Thyroid gland (tissue), 4 donors: ENCODE measurements around the gene TIPIN. TPM values are rescaled to one million over a fixed set of nuclear protein-coding genes. Genes with fewer than 3 reads are reported as not detected.
"Not testable (repeated sequence)": the region's sequence is repeated elsewhere in the genome, so short reads cannot be mapped to it uniquely, and the experiment has no call there.

Experiments used
- DNase-seq, 2 donors: peaks; one replicate each; pipeline ENCODE4 v3.0.0-alpha.2; 2019
- H3K27ac ChIP-seq, 3 donors: fragments of 200-600 bp; sonication (generic); 1 replicate in 2 of 3; 2 replicates in 1 of 3; pipeline ENCODE4 v1.5.1; 2016 to 2019; ENCODE audit warnings: mild to moderate bottlenecking in 1 of 3, moderate library complexity in 1 of 3
- H3K27me3 ChIP-seq: fragments of 200-600 bp; sonication (generic); one replicate; pipeline ENCODE4 v1.5.1; 2019
- H3K36me3 ChIP-seq, 2 donors: fragments of 200-600 bp; sonication (generic); one replicate each; pipeline ENCODE4 v1.5.1; 2016 to 2019
- H3K4me1 ChIP-seq, 2 donors: fragments of 200-600 bp; sonication (generic); one replicate each; pipeline ENCODE4 v1.5.1; 2017 to 2019
- H3K4me3 ChIP-seq, 3 donors: fragments of 200-600 bp; sonication (generic); replicated peaks in 1 of 3; 1 replicate in 2 of 3; 2 replicates in 1 of 3; pipeline ENCODE4 v1.5.1; 2016; ENCODE audit warnings: mild to moderate bottlenecking in 1 of 3
- H3K9me3 ChIP-seq: fragments of 200-600 bp; sonication (generic); one replicate; pipeline ENCODE4 v1.5.1; 2017
- CTCF ChIP-seq, 6 experiments: fragments of 200-600 bp in 3 of 6; fragments of 450-650 bp in 3 of 6; sonication (generic) in 3 of 6; IDR thresholded peaks; one replicate each; pipeline ENCODE4 v1.5.1; 2016 to 2019; ENCODE audit warnings: antibody characterized with exemption in 6 of 6, mild to moderate bottlenecking in 2 of 6, inconsistent platforms in 1 of 6, moderate library complexity in 1 of 6
- POLR2A ChIP-seq, 2 donors: fragments of 450-650 bp; IDR thresholded peaks; one replicate each; pipeline ENCODE4 v1.6.1; 2017; ENCODE audit warnings: antibody characterized with exemption in 2 of 2, mild to moderate bottlenecking in 2 of 2, moderate library complexity in 1 of 2
- WGBS, 2 donors: methylation state at CpG; one replicate each; pipeline ENCODE4 v1.1.5; 2017; 5-methylcytosine and 5-hydroxymethylcytosine counted together
- intact Hi-C: fragments of 100-400 bp; cut with DNase I; formaldehyde crosslinking; loops from one replicate; pipeline ENCODE4 v1.15.1; 2023
- total RNA-seq, 4 donors: library from RNA; depleted of rRNA; stranded (reverse); fragments of >200 nt; gene quantifications; one replicate each; pipeline ENCODE4 v1.2.3, GENCODE V29; 2016

TIPIN gene
- total RNA-seq, 4 donors from 2014 or later = 4.5 to 7.5 (median 6.5) TPM

- no peaks in the 10 kb centered on the region for H3K4me1 ChIP-seq
- H3K4me3 ChIP-seq = no peak overlapping the region
- no peak for DNase-seq
- 86 to 90% methylated on average over 8 of the region's 8 CpGs for WGBS, 2 donors
- intact Hi-C loops = no loop called here
- H3K27ac ChIP-seq = no peak overlapping the region
- no peaks in the 10 kb centered on the region for H3K9me3 ChIP-seq
- TF ChIP-seq CTCF (IDR thresholded peaks at IDR 0.05) (no peak), POLR2A (IDR thresholded peaks at IDR 0.05) (no peak)
- H3K27me3 ChIP-seq = no peaks in the 10 kb centered on the region
- no peaks in the 10 kb centered on the region for H3K36me3 ChIP-seq
Measured at GRCh38 chr15:66399276-66399675, 42.8 kb upstream of the TIPIN start.

- Histone ChIP-seq H3K27ac (no peak overlapping the region), H3K9me3 (no peaks in the 10 kb centered on the region), H3K4me1 (peaks cover 0 to 4% of the 10 kb centered on the region in 2 donors), H3K4me3 (no peak overlapping the region), H3K27me3 (no peaks in the 10 kb centered on the region), H3K36me3 (no peaks in the 10 kb centered on the region)
- TF ChIP-seq CTCF (IDR thresholded peaks at IDR 0.05) (no peak), POLR2A (IDR thresholded peaks at IDR 0.05) (no peak)
- DNase-seq = no peak
- intact Hi-C loops = no loop called here
- 96 to 100% methylated on average over 1 of the region's 1 CpG for WGBS, 2 donors
Measured at GRCh38 chr15:66394915-66395314, 38.4 kb upstream of the TIPIN start.

GRCh38 chr15:66394472-66394871 lies 38.0 kb upstream of the TIPIN start:
- no peak for DNase-seq
- Histone ChIP-seq H3K4me3 (no peak overlapping the region), H3K27me3 (no peaks in the 10 kb centered on the region), H3K4me1 (peaks cover 0 to 4% of the 10 kb centered on the region in 2 donors), H3K36me3 (no peaks in the 10 kb centered on the region), H3K27ac (no peak overlapping the region), H3K9me3 (no peaks in the 10 kb centered on the region)
- 100% methylated on average over 1 of the region's 1 CpG for whole genome bisulfite sequencing, 2 donors
- TF ChIP-seq CTCF (IDR thresholded peaks at IDR 0.05) (no peak), POLR2A (IDR thresholded peaks at IDR 0.05) (no peak)
- intact Hi-C loops = no loop called here

- intact Hi-C loops, H3K4me3 ChIP-seq, H3K27me3 ChIP-seq, H3K9me3 ChIP-seq, H3K36me3 ChIP-seq, DNase-seq, H3K27ac ChIP-seq: not testable (repeated sequence)
- 96 to 100% methylated on average over 1 of the region's 1 CpG for WGBS, 2 donors
- peaks cover 1 to 11% of the 10 kb centered on the region in 2 donors for H3K4me1 ChIP-seq
Measured at GRCh38 chr15:66393037-66393436, 36.6 kb upstream of the TIPIN start.

- Histone ChIP-seq H3K27me3 (no peaks in the 10 kb centered on the region), H3K4me1 (peaks cover 12 to 18% of the 10 kb centered on the region in 2 donors), H3K36me3 (no peaks in the 10 kb centered on the region), H3K27ac (no peak overlapping the region), H3K9me3 (no peaks in the 10 kb centered on the region), H3K4me3 (no peak overlapping the region)
- TF ChIP-seq CTCF (IDR thresholded peaks at IDR 0.05) (no peak), POLR2A (IDR thresholded peaks at IDR 0.05) (no peak)
- intact Hi-C loops = no loop called here
- 72 to 75% methylated on average over 1 of the region's 1 CpG for WGBS, 2 donors
- DNase-seq = no peak
Measured at GRCh38 chr15:66390678-66391077, 34.2 kb upstream of the TIPIN start.

GRCh38 chr15:66389859-66390381 lies 33.4 kb upstream of the TIPIN start:
- TF ChIP-seq POLR2A (IDR thresholded peaks at IDR 0.05) = no peak
- no peak for TF ChIP-seq CTCF (IDR thresholded peaks at IDR 0.05)
- intact Hi-C loops = no loop called here

More at GRCh38 chr15:66389859-66390381, 33.4 kb upstream of the TIPIN start:
- DNase-seq = no peak
- no peak overlapping the region for H3K4me3 ChIP-seq
- peaks cover 14 to 21% of the 10 kb centered on the region in 2 donors for H3K4me1 ChIP-seq
- no peaks in the 10 kb centered on the region for H3K9me3 ChIP-seq
- H3K36me3 ChIP-seq = no peaks in the 10 kb centered on the region
- no peak overlapping the region for H3K27ac ChIP-seq
- no peaks in the 10 kb centered on the region for H3K27me3 ChIP-seq
